NCI-H1417 treated with DMSO at 0.1 percent for 48 hours (cell line): Measurements from ENCODE around the gene ITGA11.

ENCODE experiments used
- DNase-seq: peaks from one replicate; lab custom pipeline; 2025; lab: John Stamatoyannopoulos, UW

The ITGA11 gene, protein sequence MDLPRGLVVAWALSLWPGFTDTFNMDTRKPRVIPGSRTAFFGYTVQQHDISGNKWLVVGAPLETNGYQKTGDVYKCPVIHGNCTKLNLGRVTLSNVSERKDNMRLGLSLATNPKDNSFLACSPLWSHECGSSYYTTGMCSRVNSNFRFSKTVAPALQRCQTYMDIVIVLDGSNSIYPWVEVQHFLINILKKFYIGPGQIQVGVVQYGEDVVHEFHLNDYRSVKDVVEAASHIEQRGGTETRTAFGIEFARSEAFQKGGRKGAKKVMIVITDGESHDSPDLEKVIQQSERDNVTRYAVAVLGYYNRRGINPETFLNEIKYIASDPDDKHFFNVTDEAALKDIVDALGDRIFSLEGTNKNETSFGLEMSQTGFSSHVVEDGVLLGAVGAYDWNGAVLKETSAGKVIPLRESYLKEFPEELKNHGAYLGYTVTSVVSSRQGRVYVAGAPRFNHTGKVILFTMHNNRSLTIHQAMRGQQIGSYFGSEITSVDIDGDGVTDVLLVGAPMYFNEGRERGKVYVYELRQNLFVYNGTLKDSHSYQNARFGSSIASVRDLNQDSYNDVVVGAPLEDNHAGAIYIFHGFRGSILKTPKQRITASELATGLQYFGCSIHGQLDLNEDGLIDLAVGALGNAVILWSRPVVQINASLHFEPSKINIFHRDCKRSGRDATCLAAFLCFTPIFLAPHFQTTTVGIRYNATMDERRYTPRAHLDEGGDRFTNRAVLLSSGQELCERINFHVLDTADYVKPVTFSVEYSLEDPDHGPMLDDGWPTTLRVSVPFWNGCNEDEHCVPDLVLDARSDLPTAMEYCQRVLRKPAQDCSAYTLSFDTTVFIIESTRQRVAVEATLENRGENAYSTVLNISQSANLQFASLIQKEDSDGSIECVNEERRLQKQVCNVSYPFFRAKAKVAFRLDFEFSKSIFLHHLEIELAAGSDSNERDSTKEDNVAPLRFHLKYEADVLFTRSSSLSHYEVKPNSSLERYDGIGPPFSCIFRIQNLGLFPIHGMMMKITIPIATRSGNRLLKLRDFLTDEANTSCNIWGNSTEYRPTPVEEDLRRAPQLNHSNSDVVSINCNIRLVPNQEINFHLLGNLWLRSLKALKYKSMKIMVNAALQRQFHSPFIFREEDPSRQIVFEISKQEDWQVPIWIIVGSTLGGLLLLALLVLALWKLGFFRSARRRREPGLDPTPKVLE

DNA sequence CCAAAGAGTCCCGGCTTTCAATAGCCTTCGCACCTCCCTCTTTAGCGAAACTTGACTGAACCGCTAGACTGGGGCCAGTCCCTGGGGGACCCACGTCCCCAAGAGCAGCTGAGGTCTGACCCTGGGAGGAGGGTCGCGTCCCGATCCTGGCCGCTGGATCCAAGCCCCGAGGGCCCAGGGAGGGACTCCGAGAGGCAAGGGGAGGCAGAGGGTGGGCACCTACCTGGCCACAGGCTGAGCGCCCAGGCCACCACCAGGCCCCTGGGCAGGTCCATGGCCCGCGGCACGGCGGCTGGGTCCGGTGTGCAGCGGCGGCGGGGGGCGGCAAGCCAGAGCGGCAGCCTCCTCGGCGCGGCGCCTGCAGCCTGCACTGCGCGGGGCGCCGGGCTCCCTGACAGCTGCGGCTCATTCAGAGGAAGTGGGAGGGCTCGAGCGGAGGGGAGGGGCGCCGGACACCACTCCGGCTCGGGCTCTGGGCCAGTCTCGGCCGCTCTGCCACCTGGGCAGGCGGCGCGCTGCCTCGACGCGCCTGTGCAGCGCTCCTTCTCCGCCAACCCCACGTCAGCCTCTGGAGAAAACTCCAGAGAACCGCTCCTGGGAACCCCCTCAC, at the start of gene ITGA11:
ITGA11 (minus strand) TSS at position 372 of the 610 bp plus-strand sequence; CDS start at position 275, 97 bp downstream.
- no peak for DNase-seq

GRCh38 chr15:68481321-68481720, 49.4 kb upstream of the ITGA11 start:
- DNase-seq: no peak

DNA sequence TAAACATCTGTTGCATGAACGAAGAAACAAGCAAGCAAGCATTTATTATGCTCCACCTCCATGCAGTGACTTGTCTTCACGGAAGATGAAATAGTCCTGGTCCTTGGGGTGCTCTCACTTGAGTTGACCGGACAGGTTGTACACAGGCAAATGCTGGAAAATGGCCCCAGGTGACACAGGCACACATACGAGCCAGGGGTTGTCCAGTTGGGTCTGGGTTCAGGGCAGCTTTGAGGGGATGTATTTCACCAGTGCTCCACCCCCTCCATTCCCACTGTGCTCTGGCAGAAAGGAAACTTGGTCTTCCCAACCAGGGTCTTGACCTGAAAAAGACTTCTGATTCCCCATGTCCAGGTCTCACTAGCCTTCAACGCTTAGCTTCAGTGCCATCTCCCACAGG, 48.3 kb upstream of the ITGA11 start:
- no peak for DNase-seq

DNA sequence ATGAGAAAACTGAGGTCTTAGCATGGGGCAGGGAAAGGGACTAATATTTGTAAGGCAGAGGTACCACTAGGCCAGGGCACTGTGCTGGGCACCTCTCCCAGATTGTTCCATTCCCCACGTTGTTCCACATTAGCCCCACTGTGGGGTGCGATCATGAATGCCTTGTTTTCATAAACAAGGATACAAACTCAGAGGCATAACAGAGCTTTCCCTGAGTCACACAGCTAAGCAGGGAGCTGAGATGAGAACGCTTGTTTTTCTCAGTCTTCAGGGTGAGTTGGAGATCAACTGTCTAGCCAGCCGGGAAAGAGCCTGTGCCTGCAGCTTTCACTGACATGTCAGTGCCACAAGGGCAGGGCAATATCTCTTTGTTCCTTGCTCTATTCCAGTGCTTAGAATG, 47.9 kb upstream of the ITGA11 start:
- no peak for DNase-seq

- no peak for DNase-seq
These were observed 47.4 kb upstream of the ITGA11 start for GRCh38 chr15:68479406-68479805.

- DNase-seq: no peak
These were observed 46.9 kb upstream of the ITGA11 start for GRCh38 chr15:68478853-68479252.

GRCh38 chr15:68475449-68475848, 43.5 kb upstream of the ITGA11 start:
- DNase-seq: no peak

DNA sequence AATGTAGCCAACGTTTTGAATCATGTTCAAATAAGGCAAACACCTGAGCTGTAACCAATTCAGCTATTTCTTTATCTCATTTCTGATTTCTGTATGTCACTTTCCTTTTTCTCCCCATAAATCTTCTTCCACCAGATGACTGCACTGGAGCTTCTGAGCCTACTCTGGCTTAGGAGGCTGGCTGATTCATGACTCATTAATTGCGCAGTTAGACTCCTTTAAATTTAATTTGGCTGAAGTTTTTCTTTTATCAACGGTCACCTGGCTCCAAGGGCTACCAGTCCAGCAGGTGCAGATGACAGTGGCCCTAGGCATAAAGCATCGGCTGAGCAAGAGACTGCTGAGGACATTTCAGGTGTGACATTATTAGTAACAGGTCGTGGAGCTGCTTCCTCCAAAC, 39.6 kb upstream of the ITGA11 start:
- DNase-seq: peak; percentile 6

- no peak for DNase-seq
These were observed 39.0 kb upstream of the ITGA11 start for GRCh38 chr15:68470976-68471375.

- DNase-seq: no peak
These were observed 38.2 kb upstream of the ITGA11 start for GRCh38 chr15:68470049-68470742.

DNA sequence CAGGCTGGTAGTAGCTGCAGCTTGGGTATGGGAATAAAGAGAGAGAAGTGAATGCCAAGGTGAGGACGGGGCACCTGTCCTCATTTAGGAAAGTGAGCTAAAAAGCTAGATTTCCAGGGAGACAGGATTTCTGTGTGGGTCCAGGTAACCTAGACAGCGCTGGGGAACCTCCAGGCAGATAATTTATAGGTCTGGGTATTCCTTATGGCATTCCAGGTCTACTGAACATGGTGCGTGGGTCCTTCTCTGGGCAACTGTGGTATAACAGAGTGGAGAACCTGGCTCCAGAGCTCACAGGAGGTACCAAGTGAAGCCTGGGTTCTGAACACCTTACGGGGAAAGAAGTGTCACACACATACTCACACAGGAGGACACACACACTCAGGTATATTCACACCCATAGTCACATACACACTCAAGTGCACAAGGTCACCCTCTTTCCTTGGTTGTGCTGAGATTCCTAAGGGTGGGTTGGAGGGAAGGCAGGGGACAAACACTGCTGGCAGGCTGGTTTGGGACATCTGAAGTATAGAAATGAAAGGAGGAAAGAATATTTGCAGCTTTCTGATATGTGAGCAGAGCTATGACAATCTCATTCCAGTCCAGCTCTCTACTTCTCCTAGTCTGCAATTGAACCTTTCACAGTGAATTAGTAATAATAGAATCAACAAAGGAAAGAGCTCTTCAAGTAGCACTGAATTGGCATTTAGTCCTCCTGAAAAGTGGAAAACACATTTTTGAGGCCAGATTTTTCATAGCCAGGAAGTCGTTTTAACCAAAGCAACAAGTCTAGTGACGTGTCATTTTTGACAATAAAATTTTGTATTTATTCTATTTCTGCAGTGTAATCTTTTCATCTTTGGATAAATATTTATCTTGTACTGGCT, 37.4 kb upstream of the ITGA11 start:
- no peak for DNase-seq

DNA sequence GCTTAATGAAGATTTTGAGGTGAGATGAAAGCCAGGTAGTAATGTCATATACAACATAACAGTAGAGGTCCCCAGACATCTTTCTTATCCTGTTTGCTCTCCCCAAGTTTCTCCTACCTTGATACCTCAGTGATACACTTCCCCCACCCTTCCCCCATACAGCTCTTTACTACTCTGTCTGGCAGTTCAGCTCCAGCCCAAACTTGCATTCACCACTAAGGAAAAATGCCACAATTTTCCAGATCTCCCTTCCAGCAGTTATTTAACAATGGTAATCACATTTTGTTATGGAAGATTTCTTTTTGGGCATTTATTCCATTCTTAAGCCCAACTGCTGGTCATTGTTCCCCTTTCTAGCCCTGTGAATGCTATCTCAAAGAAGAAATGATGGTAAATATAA, 34.9 kb upstream of the ITGA11 start:
- no peak for DNase-seq

- no peak for DNase-seq
These were observed 34.0 kb upstream of the ITGA11 start for GRCh38 chr15:68465861-68466560.

DNA sequence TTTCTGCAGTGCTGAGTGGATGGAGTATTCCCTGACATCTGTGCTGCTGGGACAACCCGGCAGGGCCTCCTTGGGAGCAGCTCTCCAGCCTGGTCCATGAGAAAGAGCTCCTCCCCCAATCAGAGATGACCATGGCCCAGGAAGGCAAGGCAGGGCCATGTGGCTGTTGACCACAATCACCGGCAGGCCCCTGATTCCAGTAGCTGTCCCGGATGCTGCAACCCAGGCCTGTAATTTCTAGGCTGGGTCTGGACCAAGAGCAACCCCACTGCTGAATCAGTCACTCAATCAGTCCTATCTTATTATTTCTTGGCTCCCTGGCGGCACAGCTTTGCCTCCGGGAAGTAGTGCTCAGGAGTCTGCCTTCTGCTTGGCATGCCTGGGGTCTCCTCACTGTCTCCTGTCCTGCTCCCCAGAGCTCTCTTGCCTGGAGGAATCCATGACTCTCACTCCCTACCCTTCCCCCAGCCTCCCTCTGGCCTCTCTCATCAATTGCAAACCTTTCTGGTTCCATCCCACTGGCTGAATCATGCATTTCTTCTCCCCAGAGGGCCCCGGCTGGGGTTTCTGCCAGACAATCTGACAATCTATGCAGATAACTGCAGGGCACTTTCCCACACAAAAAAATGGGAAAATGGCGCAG, 32.6 kb upstream of the ITGA11 start:
- no peak for DNase-seq

GRCh38 chr15:68463996-68464395, 32.0 kb upstream of the ITGA11 start:
- DNase-seq: no peak

- DNase-seq: no peak
These were observed 31.5 kb upstream of the ITGA11 start for GRCh38 chr15:68463444-68463843.

DNA sequence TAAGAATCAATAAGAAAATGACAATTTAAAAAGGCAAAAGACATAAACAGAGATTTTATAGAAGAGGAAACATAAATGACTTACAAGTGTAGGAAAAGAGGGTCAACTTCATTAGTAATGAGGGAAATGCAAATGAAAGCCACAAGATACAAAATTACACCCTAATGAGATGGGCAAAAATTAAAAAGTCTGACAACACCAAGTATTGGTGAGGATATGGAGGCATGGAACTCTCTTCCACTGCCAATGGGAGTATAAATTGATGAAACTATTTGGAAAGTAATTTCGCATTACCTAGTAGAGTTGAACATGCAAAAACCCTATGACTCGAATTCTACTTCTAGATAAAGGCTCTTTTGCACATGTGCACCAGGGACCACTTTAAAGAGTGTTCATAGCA, 28.2 kb upstream of the ITGA11 start:
- no peak for DNase-seq

DNA sequence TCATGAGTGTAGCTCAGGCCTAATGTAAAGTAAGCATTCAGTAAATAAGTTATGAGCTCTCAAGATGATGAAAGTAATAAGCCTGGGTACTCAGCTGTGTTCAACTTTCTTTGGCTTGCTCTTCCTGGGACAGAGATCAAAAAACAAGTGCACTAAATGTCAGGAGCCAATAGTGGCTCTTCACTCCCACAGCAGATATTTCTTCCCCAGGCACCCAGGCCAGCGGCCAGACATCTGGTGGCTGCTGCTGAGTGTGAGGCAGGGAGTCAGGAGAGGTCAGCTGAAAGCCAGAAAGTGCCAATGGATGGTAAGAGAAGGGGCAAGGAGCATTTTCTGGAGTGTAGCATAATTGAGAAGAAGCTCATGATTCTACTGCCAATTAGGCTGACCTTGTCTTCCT, 18.2 kb upstream of the ITGA11 start:
- no peak for DNase-seq

DNA sequence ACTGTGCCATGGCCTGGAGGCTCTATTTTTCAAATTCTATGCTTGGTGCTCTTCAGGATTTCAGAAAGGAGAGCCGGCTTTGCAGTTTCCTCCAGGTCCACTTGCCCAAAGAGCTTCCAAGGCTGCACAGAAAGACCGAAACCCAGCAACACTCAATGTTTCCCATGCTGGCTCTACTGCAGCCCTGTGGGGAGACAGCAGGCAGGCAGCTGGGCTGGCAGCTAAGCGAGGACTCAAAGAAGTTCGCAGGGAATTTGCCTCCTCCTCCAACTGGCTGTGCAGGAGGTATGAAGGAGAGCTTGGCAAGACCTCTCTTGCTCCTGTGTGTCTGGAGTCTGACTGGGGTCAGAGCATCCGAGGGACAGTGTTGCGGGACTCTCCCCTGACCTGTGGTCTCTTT, 17.4 kb upstream of the ITGA11 start:
- no peak for DNase-seq
